HFF-Myc (cell line): Measurements from ENCODE around the gene AOX1.
"Not testable (repeated sequence)": the region's sequence is repeated elsewhere in the genome, so short reads cannot be mapped to it uniquely, and the experiment has no call there.

Experiments used
- DNase-seq: peaks from one replicate; pipeline ENCODE4 v3.0.0-alpha.2; 2011; ENCODE audit warnings: low read depth; ENCODE audit errors: extremely low read depth
- H3K4me3 ChIP-seq: replicated peaks from 2 replicates; pipeline ENCODE4 v1.5.1; 2011; ENCODE audit warnings: low read depth, mild to moderate bottlenecking, control low read depth, low read length
- TF ChIP-seq, protein P1 (sequence below): IDR thresholded peaks from 2 replicates; pipeline ENCODE4 v1.5.1; 2012; ENCODE audit warnings: mild to moderate bottlenecking, low read depth, low read length, control low read depth; ENCODE audit errors: missing control alignments

AOX1 gene

DNA sequence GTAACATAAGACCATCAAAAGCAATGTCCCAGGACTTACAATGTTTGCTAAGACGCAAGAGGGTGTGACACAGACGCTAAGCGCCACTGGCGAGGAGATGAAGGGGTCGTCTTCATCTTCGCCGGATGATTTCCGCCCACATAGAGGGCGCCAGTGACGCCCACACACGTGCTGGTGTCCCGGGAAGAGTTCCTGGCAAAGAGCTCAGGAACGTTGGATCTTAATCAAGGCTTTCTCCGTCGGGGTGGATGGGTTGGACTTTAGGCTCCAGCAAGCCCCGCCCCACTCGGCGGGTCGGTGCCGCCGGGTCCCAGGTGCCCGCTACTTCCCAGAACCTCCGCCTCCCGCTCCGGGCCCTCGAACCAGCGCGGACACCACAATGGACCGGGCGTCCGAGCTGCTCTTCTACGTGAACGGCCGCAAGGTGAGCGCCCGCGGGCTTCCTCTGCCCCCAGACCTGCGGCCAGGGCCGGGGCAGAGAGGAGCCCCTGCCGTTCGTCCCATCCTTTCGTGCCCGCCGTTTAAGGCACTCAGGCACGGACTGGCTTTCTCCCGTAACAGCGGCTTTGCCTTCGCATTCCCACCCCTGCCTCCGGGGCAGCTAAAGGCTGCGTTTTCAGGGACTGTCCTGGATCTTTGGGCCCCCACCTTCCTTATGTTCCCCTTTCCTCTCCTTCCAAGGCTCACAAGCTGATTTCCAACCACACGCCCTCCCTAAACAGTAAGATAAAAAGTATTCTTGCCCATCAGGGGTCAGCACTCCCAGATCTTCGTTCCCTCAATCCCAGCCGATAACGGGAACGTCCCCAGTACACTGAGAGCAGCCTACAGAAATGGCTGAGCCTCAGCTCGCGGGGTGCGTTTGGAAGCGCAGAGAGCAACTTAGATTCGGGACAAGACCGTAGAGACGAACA, at the start of gene AOX1:
Gene AOX1 (plus strand): TSS at position 285 of the 914 bp plus-strand sequence. CDS start 95 bp downstream, at position 380.
- peak within 1 kb of the TSS; percentile 50 for H3K4me3 ChIP-seq
- peak; percentile 35 for DNase-seq
- TF ChIP-seq, protein P1, sequence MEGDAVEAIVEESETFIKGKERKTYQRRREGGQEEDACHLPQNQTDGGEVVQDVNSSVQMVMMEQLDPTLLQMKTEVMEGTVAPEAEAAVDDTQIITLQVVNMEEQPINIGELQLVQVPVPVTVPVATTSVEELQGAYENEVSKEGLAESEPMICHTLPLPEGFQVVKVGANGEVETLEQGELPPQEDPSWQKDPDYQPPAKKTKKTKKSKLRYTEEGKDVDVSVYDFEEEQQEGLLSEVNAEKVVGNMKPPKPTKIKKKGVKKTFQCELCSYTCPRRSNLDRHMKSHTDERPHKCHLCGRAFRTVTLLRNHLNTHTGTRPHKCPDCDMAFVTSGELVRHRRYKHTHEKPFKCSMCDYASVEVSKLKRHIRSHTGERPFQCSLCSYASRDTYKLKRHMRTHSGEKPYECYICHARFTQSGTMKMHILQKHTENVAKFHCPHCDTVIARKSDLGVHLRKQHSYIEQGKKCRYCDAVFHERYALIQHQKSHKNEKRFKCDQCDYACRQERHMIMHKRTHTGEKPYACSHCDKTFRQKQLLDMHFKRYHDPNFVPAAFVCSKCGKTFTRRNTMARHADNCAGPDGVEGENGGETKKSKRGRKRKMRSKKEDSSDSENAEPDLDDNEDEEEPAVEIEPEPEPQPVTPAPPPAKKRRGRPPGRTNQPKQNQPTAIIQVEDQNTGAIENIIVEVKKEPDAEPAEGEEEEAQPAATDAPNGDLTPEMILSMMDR = peak; percentile 19

DNA sequence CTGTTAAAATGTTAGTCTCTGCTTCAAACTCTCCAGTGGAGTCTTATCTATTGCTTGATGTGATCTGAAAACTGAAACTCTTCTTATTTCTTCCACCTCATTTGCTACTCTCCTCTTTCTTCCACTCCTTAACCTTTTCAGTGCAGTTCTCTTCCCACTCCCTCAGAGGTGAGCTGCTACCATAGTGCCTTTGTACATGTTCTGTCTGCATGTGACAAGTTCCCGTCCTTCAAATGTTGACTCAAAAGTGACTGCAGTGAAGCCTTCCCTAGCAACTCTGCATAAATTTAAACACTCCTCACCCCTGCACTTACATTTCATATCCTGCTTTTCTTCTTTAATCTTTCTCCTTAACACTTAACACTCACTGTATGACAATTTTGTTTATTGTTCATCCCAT, 47.7 kb upstream of the AOX1 start:
- no peak for DNase-seq
- TF ChIP-seq, protein P1 = no peak
- H3K4me3 ChIP-seq = no peak overlapping the region

- TF ChIP-seq, protein P1 = no peak
- DNase-seq = no peak
- H3K4me3 ChIP-seq = no peak overlapping the region
These were observed 45.0 kb upstream of the AOX1 start for GRCh38 chr2:200540793-200541192.

DNA sequence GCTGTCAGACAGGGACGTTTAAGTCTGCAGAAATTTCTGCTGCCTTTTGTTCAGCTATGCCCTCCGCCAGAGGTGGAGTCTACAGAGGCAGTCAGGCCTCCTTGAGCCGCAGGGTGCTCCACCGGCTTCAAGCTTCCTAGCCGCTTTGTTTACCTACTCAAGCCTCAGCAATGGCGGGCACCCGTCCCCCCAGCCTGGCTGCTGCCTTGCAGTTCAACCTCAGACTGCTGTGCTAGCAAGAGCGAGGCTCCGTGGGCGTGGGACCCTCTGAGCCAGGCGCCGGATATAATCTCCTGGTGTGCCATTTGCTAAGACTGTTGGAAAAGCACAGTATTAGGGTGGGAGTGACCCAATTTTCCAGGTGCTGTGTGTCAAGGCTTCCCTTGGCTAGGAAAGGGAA, 19.2 kb upstream of the AOX1 start:
- H3K4me3 ChIP-seq, DNase-seq: not testable (repeated sequence)

DNA sequence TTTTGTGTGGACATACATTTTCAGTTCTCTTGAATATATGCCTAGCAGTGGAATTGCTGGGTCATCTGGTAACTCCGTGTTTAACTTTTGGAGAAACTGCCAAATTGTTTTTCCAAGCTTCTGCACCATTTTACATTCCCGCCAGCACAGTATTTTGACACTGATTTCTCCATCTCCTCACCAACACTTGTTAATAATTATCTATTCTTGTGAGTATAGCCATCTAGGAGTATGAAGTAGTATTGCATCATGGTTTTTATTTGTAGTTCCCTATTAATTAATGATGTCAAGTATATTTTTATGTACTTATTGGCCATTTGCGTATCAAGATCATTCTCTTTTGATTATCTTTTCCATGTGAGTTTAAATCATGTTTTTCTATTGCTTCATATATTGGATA, 17.9 kb upstream of the AOX1 start:
- H3K4me3 ChIP-seq = no peak overlapping the region
- TF ChIP-seq, protein P1 = no peak

GRCh38 chr2:200575957-200576356, 9.9 kb upstream of the AOX1 start:
- TF ChIP-seq, protein P1 = peak; percentile 18
- H3K4me3 ChIP-seq = no peak overlapping the region
- no peak for DNase-seq

More for the DNA sequence above, 17.9 kb upstream of the AOX1 start:
- DNase-seq = no peak

GRCh38 chr2:200577027-200577426, 8.8 kb upstream of the AOX1 start:
- H3K4me3 ChIP-seq = no peak overlapping the region
- no peak for DNase-seq
- TF ChIP-seq, protein P1 = no peak
